Measurements from ENCODE around the gene FUT8.

GRCh38 chr14:65425885-65426284, 13.4 kb downstream of the FUT8 start:
- TF ChIP-seq, protein P1, sequence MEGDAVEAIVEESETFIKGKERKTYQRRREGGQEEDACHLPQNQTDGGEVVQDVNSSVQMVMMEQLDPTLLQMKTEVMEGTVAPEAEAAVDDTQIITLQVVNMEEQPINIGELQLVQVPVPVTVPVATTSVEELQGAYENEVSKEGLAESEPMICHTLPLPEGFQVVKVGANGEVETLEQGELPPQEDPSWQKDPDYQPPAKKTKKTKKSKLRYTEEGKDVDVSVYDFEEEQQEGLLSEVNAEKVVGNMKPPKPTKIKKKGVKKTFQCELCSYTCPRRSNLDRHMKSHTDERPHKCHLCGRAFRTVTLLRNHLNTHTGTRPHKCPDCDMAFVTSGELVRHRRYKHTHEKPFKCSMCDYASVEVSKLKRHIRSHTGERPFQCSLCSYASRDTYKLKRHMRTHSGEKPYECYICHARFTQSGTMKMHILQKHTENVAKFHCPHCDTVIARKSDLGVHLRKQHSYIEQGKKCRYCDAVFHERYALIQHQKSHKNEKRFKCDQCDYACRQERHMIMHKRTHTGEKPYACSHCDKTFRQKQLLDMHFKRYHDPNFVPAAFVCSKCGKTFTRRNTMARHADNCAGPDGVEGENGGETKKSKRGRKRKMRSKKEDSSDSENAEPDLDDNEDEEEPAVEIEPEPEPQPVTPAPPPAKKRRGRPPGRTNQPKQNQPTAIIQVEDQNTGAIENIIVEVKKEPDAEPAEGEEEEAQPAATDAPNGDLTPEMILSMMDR (IDR thresholded peaks at IDR 0.05) = no peak
- no peak for TF ChIP-seq EZH2 (IDR thresholded peaks at IDR 0.05; ENCODE audit: borderline replicate concordance, insufficient read depth, low read depth, low read length, poor library complexity, severe bottlenecking)
